ENCODE data around the gene TRIM7. TPM values are rescaled to one million over a fixed set of nuclear protein-coding genes. Genes with fewer than 3 reads are reported as not detected.

Gene TRIM7
- total and polyA plus RNA-seq, 9 of the 15 experiments (the other 6 are each of a cell fraction or from before 2014, with no cell fraction given), result 2.6 to 14.9 (median 8.9) TPM

DNA sequence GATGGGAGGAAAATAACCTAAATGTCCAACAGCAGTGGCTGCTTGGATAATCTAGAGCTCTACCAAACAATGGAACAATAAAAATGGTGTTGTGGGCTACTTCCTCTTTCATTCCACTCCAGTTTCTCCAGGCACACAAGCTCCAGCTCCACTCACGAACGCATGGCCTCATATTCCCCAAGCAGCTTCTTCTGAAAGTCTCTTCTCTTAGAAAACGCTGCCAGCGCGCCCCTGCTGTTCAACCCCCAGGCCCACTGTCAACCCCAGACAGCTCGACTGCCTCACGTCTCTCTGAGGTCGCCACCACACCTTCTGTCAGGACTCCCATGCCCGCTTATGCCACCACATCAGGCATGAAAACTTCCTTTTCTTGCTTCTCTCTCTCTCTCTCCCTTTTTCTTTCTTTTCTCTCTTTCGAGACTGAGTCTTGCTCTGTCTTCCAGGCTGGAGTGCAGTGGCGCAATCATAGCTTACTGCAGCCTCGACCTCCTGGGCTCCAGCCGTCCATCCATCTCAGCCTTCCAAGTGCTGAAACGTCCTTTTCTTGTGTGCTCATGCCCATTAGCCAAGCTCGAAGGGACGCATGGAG is 41.4 kb downstream of the TRIM7 start (continued):
- TF ChIP-seq, protein P1, sequence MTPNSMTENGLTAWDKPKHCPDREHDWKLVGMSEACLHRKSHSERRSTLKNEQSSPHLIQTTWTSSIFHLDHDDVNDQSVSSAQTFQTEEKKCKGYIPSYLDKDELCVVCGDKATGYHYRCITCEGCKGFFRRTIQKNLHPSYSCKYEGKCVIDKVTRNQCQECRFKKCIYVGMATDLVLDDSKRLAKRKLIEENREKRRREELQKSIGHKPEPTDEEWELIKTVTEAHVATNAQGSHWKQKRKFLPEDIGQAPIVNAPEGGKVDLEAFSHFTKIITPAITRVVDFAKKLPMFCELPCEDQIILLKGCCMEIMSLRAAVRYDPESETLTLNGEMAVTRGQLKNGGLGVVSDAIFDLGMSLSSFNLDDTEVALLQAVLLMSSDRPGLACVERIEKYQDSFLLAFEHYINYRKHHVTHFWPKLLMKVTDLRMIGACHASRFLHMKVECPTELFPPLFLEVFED (CRISPR knock-in tag; conservative IDR thresholded peaks at IDR 0.05), result peak; percentile 87
- TF ChIP-seq TOE1 (IDR thresholded peaks at IDR 0.05; ENCODE audit: borderline replicate concordance), result peak; percentile 59; the same call in 1 of the 2 replicates
- no peak for TF ChIP-seq TOE1 (CRISPR knock-in tag; IDR thresholded peaks at IDR 0.05; ENCODE audit: borderline replicate concordance, low read depth)
- TF ChIP-seq ZNF277 (CRISPR knock-in tag; IDR thresholded peaks at IDR 0.05; ENCODE audit: borderline replicate concordance), result no peak
- TF ChIP-seq ZNF586 (CRISPR knock-in tag; conservative IDR thresholded peaks at IDR 0.05), result 0 out of 2 replicates have a peak, but pooled peaks have one; percentile 26
- no peak for TF ChIP-seq CBX5 (IDR thresholded peaks at IDR 0.05; ENCODE audit: borderline replicate concordance, low read depth)
- TF ChIP-seq NFIC (IDR thresholded peaks at IDR 0.05), result peak; percentile 44
- TF ChIP-seq CTBP1 (IDR thresholded peaks at IDR 0.05; ENCODE audit: borderline replicate concordance), result no peak
- no peak for TF ChIP-seq ZNF224 (CRISPR knock-in tag; IDR thresholded peaks at IDR 0.05)
- no peak for TF ChIP-seq GTF2B (IDR thresholded peaks at IDR 0.05; ENCODE audit: extremely low read depth, insufficient read length)
- peak; percentile 23 for TF ChIP-seq BDP1 (IDR thresholded peaks at IDR 0.05; ENCODE audit: insufficient read depth, insufficient read length)
- TF ChIP-seq, protein P2, sequence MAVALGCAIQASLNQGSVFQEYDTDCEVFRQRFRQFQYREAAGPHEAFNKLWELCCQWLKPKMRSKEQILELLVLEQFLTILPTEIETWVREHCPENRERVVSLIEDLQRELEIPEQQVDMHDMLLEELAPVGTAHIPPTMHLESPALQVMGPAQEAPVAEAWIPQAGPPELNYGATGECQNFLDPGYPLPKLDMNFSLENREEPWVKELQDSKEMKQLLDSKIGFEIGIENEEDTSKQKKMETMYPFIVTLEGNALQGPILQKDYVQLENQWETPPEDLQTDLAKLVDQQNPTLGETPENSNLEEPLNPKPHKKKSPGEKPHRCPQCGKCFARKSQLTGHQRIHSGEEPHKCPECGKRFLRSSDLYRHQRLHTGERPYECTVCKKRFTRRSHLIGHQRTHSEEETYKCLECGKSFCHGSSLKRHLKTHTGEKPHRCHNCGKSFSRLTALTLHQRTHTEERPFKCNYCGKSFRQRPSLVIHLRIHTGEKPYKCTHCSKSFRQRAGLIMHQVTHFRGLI (CRISPR knock-in tag; IDR thresholded peaks at IDR 0.05), result peak; percentile 19; the same call in 1 of the 2 replicates
- peak; percentile 41; the same call in 1 of the 2 replicates for TF ChIP-seq GATAD2A (IDR thresholded peaks at IDR 0.05)
- TF ChIP-seq PKNOX1 (IDR thresholded peaks at IDR 0.05), result peak; percentile 51
- TF ChIP-seq ATF1 (CRISPR knock-in tag; IDR thresholded peaks at IDR 0.05), result no peak
- TF ChIP-seq ATF1 (tag; IDR thresholded peaks at IDR 0.05), result peak; percentile 71
